COR-L47 (cell line): ENCODE results near the gene OSGIN1.
"Not testable (repeated sequence)": the region's sequence is repeated elsewhere in the genome, so short reads cannot be mapped to it uniquely, and the experiment has no call there.

ENCODE experiments used
- DNase-seq: peaks from one replicate; lab custom pipeline; 2025; lab: John Stamatoyannopoulos, UW

OSGIN1 gene

GRCh38 chr16:83940630-83941378 lies 12.2 kb upstream of the OSGIN1 start:
- no peak for DNase-seq

- DNase-seq: not testable (repeated sequence)
Measured at GRCh38 chr16:83941546-83941945, 11.5 kb upstream of the OSGIN1 start.

DNA sequence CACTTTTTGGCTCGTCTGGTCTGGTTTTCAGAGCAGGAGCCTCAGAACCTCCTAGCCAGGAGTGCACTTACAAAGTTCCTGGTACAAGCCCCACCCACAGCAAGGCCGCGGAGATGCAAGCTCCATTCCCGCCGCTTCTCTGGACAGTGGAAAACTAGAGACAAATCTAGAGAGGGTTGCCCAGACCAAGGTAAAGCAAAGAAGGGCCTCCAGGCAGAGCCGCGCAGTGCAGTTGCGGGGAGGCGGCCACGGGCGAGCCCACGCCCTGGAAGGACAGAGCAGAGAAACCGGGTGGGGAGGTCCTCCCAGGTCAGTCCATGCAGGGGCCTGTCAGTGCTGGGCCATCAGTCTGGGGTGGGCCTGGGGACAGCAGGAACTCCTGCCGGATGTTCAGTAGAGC lies 11.0 kb upstream of the OSGIN1 start:
- DNase-seq: no peak

DNA sequence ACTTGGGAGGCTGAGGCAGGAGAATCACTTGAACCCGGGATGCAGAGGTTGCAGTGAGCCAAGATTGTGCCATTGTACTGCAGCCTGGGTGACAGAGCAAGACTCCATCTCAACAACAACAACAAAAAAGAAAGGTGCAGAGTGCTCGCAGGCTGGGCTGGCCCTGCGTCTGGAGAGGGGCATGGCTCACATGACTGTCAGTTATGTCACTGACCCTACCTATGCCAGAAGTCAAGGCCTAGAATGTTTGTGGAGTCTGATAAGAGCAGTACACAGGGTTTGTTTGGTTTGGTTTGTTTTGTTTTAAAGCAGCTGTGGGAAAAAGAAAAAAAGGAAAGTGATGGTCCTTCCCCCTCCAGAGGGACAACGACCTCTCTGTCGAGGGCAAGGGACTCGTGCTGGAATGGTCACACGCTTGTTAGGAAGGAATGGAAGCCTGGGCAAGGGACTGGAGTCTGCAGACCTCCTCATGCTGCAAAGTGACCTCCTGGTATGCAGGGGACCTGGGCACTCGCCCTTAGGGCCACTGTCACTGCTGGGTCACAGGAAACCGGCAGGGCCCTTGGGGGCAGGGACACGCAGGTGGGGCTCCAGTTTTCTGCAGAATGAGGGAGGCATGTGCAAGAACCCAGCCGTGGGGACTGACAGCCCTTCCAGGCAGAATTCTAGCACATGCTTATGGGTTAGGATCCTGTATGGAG lies 10.1 kb upstream of the OSGIN1 start:
- no peak for DNase-seq

- DNase-seq: no peak
Measured at GRCh38 chr16:83943516-83944050, 9.5 kb upstream of the OSGIN1 start.

DNA sequence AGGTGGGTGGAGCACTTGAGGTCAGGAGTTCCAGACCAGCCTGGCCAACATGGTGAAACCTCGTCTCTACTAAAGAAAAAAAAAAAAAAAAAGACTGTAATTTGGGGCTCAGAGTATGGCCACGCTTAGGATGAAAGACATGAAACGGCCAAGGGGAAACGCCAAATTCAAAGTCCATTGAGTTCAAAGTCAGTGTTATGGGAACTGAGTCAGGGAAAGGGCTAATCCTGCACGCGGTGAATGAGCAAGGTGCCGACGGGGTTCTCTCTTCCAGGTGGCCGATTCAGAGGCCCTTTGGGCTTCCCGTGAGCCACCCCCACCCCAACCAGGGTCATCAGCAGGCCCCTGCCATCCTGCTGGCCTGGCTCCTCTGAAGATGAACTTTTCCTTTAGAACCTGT lies 7.5 kb upstream of the OSGIN1 start:
- no peak for DNase-seq

GRCh38 chr16:83946154-83946780 lies 6.8 kb upstream of the OSGIN1 start:
- DNase-seq: no peak

GRCh38 chr16:83946781-83947566 lies 6.1 kb upstream of the OSGIN1 start:
- DNase-seq: no peak

GRCh38 chr16:83947642-83948234 lies 5.3 kb upstream of the OSGIN1 start:
- DNase-seq: no peak

DNA sequence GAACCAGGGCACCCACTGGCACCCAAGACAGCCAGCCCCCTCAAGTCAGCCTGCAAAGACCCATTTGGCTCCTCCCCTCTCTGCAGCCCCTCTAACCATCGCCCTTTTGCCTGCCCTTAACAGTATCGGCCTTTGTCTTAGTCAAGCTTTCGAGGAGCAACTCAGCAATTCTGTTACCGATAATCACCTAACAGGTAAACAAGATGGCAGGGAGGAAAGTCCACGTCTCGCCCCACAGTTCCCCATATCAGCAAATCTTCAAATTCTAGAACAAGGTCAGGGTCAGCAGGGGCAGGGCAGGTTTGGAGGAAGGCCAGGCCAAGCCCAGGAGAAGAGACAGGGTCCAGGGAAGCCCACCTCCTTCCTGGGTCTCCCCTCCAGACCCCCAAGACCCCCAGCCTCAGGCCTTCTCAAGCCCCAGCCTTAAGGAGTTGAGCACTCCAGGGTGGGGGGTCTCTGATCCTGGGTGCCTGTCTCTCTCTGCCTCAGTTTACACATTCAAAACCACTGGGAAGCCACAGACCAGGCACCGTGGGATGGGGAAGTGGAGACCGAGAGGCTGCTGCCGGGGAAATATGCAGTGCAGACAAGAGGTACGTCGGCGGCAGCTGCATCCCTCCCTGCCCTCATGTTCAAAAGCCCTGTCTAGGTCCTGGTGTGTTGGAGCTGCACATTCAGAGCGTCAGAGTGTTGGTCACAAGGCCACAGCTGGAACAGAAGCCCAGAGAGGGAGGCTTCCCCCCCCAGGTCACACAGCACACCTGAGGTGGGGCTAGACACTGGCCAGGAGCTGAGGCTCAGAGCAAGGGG lies 3.9 kb upstream of the OSGIN1 start:
- DNase-seq: no peak

- DNase-seq: no peak
Measured at GRCh38 chr16:83949724-83950001, 3.4 kb upstream of the OSGIN1 start.

GRCh38 chr16:83950862-83951399 lies 2.1 kb upstream of the OSGIN1 start:
- not testable (repeated sequence) for DNase-seq

DNA sequence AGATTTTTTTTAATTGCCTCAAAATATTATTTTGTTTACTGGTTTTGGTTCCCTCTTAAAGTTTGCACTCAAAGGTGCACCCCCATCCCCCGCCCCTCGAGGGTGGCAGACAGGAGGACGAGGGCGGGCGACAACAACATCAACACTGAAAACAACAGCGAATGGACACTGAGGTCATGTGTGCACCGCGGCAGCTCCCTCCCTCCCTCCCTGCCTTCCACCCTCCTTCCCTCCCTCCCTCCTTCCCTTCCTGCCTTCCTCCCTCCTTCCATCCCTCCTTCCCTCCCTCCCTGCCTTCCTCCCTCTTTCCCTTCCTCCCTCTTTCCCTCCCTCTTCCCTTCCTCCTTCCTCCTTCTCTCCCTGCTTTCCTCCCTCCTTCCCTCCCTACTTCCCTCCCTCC lies 1.5 kb upstream of the OSGIN1 start:
- no peak for DNase-seq

- DNase-seq: no peak
Measured at GRCh38 chr16:83952587-83952939, 477 bp upstream of the OSGIN1 start.

- DNase-seq: peak; percentile 21
Measured at GRCh38 chr16:83953796-83954576, 946 bp downstream of the OSGIN1 start.

DNA sequence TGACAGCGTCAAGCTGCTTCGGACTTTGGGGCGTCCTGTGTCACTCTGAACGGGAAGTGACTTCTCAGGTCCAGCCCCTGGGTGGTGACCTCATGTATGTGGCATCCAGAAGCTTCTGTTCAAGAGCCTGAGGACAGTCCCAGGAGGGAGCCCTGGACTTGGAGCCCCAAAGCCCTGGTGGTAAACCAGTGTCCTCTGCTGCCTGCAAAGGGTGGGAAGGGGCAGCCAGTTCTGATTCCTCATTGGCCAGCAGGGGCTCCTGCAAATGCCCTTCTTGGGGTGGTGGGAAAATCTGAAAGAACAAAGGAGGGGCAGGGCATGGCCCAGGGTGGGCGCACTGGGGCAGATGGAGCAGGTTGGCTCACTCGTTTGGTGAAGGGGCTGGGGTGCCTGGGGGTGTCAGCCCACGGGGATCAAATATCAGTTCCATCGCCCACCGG lies 1.6 kb downstream of the OSGIN1 start:
- DNase-seq: no peak

DNA sequence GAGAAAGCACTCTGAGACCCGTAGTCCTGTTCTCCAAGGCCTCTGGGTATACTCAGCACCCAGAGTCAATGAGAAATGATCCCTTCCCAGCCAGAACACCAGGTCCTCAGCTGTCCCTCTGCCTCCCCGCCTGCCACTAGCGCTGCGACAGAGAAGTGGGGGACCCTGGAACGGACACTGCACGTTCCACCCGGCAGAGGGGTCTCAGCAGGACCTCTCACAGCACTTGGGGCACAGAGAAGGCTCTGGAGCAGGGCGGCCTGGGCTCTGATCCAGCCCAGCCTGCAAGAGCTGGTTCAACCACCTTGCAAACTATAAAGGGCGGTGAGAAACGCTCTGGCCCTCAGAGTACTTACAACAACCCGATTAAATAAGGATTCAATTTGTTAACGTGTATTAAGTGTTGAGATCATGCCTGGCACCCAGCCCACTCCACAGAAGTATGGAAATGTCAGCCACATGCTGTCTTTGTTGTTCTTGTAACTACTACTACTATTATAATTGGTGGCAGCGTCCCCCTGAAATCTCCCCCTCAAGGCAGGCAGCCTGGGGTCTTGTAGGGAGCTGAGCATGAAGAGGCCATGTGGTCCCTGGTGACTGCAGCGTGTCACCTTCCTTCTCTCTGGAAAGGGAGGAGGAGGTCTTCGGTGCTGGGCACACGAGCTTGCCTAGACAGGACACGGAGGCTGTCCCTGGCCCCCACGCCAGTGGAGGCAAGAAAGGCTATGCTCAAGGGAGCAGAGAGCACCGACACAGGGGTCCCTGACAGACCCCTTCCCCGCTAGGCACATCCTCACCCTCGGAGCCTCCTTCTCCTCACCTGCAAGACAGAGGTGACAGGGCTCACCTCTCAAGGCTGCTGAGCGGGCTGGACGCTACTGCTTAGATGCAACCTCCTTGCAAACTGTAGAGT lies 2.4 kb downstream of the OSGIN1 start:
- DNase-seq: no peak

DNA sequence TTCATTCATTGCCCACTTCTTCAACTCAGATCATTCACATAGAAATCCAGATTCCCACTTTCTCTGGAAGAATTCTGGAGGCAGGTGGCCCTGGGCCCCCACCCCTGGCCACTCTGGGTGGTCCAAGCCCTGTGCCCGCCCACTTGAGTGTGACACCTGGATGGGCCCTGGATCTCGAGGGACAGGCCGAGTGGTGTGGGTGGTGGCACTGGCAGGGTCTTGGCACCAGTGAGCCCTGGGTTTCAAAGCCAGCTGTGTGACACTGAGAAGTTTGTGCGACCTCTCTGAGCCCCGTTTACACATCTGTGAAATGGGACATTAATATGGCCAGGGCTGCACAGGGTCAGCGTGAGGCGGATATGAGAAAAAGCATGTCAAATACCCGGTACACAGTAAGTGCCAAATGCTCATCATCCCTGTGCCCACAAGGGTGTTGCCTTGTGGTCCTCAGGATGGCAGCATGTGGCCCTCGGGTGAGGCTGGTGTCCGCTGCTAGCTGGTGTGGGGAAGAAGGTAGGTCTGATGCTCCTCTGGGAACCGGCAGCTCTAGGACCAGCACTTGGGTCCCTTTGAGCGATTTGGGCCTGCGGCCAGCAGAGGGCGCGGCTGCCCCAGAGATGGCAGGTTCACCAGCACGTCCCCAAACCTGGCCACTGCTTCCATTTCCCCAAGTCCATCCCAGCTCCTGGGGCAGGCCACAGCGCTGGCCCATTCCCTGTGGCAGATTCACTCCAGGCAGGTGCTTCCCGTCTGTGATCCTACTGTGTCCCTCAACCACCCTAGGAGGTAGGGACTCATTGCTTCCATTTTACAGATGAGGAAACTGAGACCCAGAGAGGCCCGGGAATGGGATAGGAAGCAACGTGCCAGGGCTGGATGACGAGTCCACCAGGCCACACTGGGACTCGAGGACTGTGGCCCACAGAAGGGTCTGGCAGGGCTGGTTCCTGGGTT lies 3.6 kb downstream of the OSGIN1 start:
- DNase-seq: peak; percentile 72
